K562 (cell line): ENCODE results near the gene MYO7A. TPM values are rescaled to one million over a fixed set of nuclear protein-coding genes. Genes with fewer than 3 reads are reported as not detected.

ENCODE experiments used
- ATAC-seq: fragments of 200-7000 bp; cut with Tn5 transposase; 3 replicates; pipeline ENCODE4 v1.9.1; 2020; ENCODE audit warnings: moderate library complexity
- BruUV-seq: library from RNA; stranded (reverse); fragments of 400-500 nt; replicated peaks from 2 replicates; lab custom pipeline; 2021; lab: Mats Ljungman, UMichigan
- CTCF ChIA-PET: fragments of 300-600 bp; formaldehyde crosslinking; extraction: SDS; loops from one replicate; lab custom pipeline; 2021; ENCODE audit warnings: low intra/inter-chr PET ratio; lab: Yijun Ruan, JAX
- POLR2A ChIA-PET: fragments of 300-600, 350-650 bp; sonication (Branson Sonifier 250); formaldehyde crosslinking; extraction: SDS; loops from one replicate; lab custom pipeline; 2021; ENCODE audit warnings: antibody characterized with exemption, inconsistent platforms; lab: Yijun Ruan, JAX
- DNase-seq, 4 experiments: peaks; one replicate each; pipeline versions ENCODE4 v3.0.0 to v3.0.0-alpha.2; 2011 to 2018; ENCODE audit warnings: low spot score in 3 of 4, mixed read lengths in 3 of 4; ENCODE audit errors: extremely low read depth in 1 of 4
- FAIRE-seq: peaks from 2 replicates; lab custom pipeline; 2011; peaks lifted over from hg19 to GRCh38; lab: Jason Lieb, UNC
- H2AFZ ChIP-seq: 2 replicates; pipeline ENCODE4 v1.6.0; 2011; ENCODE audit warnings: low read depth, low read length, control low read depth, inconsistent platforms
- H3K27ac ChIP-seq: fragments of 200-600 bp; 3 replicates; pipeline ENCODE4 v1.8.0; 2011; ENCODE audit warnings: low read depth, mild to moderate bottlenecking, control low read depth, inconsistent platforms, low read length, moderate library complexity, mixed read lengths; ENCODE audit errors: extremely low read depth
- H3K27me3 ChIP-seq, 2 experiments: fragments of 300-600 bp in 1 of 2; 2 replicates in 1 of 2; 3 replicates in 1 of 2; pipeline versions ENCODE4 v1.6.0 to v1.8.0; 2011; ENCODE audit warnings: inconsistent platforms in 2 of 2, low read length in 2 of 2, mild to moderate bottlenecking in 1 of 2, mixed read lengths in 1 of 2, moderate library complexity in 1 of 2; ENCODE audit not compliant: control insufficient read depth in 2 of 2, insufficient read depth in 2 of 2
- H3K36me3 ChIP-seq: fragments of 300-600 bp; 3 replicates; pipeline ENCODE4 v1.8.0; 2011; ENCODE audit warnings: mild to moderate bottlenecking, low read length, inconsistent platforms; ENCODE audit not compliant: control insufficient read depth, insufficient read depth
- H3K4me1 ChIP-seq, 2 experiments: fragments of 200-600 bp in 1 of 2; replicated peaks in 1 of 2; 2 replicates in 1 of 2; 3 replicates in 1 of 2; pipeline versions ENCODE4 v1.5.1 to v1.8.0; 2011; ENCODE audit warnings: inconsistent platforms in 2 of 2, low read length in 2 of 2, mild to moderate bottlenecking in 1 of 2, mixed read lengths in 1 of 2, moderate library complexity in 1 of 2; ENCODE audit not compliant: control insufficient read depth in 2 of 2, insufficient read depth in 2 of 2
- H3K4me2 ChIP-seq: 2 replicates; pipeline ENCODE4 v1.6.1; 2011; ENCODE audit warnings: low read length, control low read depth, inconsistent platforms, mixed read lengths; ENCODE audit not compliant: insufficient read depth
- H3K4me3 ChIP-seq: fragments of 200-600 bp; sonication (generic), shearing (Covaris generic); 2 replicates; pipeline ENCODE4 v1.5.1; 2016; ENCODE audit warnings: control low read depth, inconsistent platforms
- H3K79me2 ChIP-seq: fragments of 200-600 bp; 3 replicates; pipeline ENCODE4 v1.8.0; 2011; ENCODE audit warnings: low read length, inconsistent platforms; ENCODE audit not compliant: control insufficient read depth, insufficient read depth
- H3K9ac ChIP-seq, 2 experiments: 2 replicates each; pipeline versions ENCODE4 v1.6.0 to v1.6.1; 2011; ENCODE audit warnings: low read depth in 2 of 2, low read length in 2 of 2, control low read depth in 1 of 2, inconsistent platforms in 1 of 2, mild to moderate bottlenecking in 1 of 2, mixed read lengths in 1 of 2; ENCODE audit not compliant: insufficient read depth in 1 of 2
- H3K9me1 ChIP-seq: one replicate; pipeline ENCODE4 v1.6.0; 2011; ENCODE audit warnings: inconsistent platforms, mild to moderate bottlenecking, low read length, moderate library complexity; ENCODE audit not compliant: control insufficient read depth, insufficient read depth
- H3K9me3 ChIP-seq: replicated peaks from 2 replicates; pipeline ENCODE4 v1.5.1; 2011; ENCODE audit warnings: low read depth, low read length, inconsistent platforms; ENCODE audit not compliant: control insufficient read depth, insufficient read depth
- H4K20me1 ChIP-seq: replicated peaks from 2 replicates; pipeline ENCODE4 v1.6.1; 2011; ENCODE audit warnings: low read length, inconsistent platforms, mixed read lengths; ENCODE audit not compliant: control insufficient read depth, insufficient read depth
- C11orf30 ChIP-seq: fragments of 450-650 bp; IDR thresholded peaks from 2 replicates; pipeline ENCODE4 v1.6.1; 2016; ENCODE audit warnings: low read depth, mild to moderate bottlenecking
- CCNT2 ChIP-seq: IDR thresholded peaks from 2 replicates; pipeline ENCODE4 v1.6.1; 2011; ENCODE audit warnings: borderline replicate concordance, low read depth, mild to moderate bottlenecking, moderate library complexity, mixed read lengths, low read length; ENCODE audit not compliant: insufficient read length; ENCODE audit errors: extremely low read depth
- DEAF1 ChIP-seq: fragments of 450-650 bp; formaldehyde crosslinking; IDR thresholded peaks from 2 replicates; pipeline ENCODE4 v1.4.0; 2020; ENCODE audit warnings: mild to moderate bottlenecking, moderate library complexity
- DMBX1 ChIP-seq: fragments of 250-450 bp; sonication (Bioruptor Pico); IDR thresholded peaks from 2 replicates; pipeline ENCODE4 v1.8.0; 2022; ENCODE audit warnings: inconsistent platforms, mild to moderate bottlenecking, moderate library complexity, borderline replicate concordance
- ETS2 ChIP-seq: IDR thresholded peaks from 2 replicates; pipeline ENCODE4 v1.6.1; 2016; ENCODE audit warnings: borderline replicate concordance, missing genetic modification characterization, mild to moderate bottlenecking, moderate library complexity, missing compliant biosample characterization; ENCODE audit not compliant: poor library complexity, severe bottlenecking
- GMEB1 ChIP-seq: fragments of 250-450 bp; sonication (Bioruptor Pico); IDR thresholded peaks from 2 replicates; pipeline ENCODE4 v1.4.0; 2020; ENCODE audit warnings: mild to moderate bottlenecking
- RBFOX2 ChIP-seq: fragments of 200-400 bp; formaldehyde crosslinking; IDR thresholded peaks from 2 replicates; pipeline ENCODE4 v1.6.1; 2017; ENCODE audit warnings: low read depth, mild to moderate bottlenecking, low read length, moderate library complexity
- SIN3A ChIP-seq, 2 experiments: fragments of 150-350 bp in 1 of 2; IDR thresholded peaks; 2 replicates each; pipeline ENCODE4 v1.6.1; 2011 to 2016; ENCODE audit warnings: borderline replicate concordance in 2 of 2, low read depth in 2 of 2, low read length in 2 of 2, mild to moderate bottlenecking in 2 of 2, moderate library complexity in 2 of 2; ENCODE audit not compliant: control insufficient read depth in 1 of 2
- SP2 ChIP-seq: IDR thresholded peaks from 2 replicates; pipeline ENCODE4 v1.6.1; 2011; ENCODE audit warnings: mild to moderate bottlenecking, low read depth, low read length, moderate library complexity; ENCODE audit not compliant: poor library complexity, severe bottlenecking; ENCODE audit errors: extremely low read depth
- THRAP3 ChIP-seq: fragments of 450-650 bp; IDR thresholded peaks from 2 replicates; pipeline ENCODE4 v1.6.1; 2016; ENCODE audit warnings: mild to moderate bottlenecking, inconsistent platforms, borderline replicate concordance
- TSC22D4 ChIP-seq: fragments of 450-650 bp; IDR thresholded peaks from 2 replicates; pipeline ENCODE4 v1.6.1; 2016; ENCODE audit warnings: missing genetic modification characterization, missing biosample characterization, control low read depth
- ZBTB9 ChIP-seq: fragments of 450-650 bp; formaldehyde crosslinking; IDR thresholded peaks from 2 replicates; pipeline ENCODE4 v1.4.0; 2020; ENCODE audit warnings: mild to moderate bottlenecking, moderate library complexity
- ZNF436 ChIP-seq: fragments of 250-450, 450-650 bp; sonication (Bioruptor Pico); formaldehyde crosslinking; IDR thresholded peaks from 2 replicates; pipeline ENCODE4 v1.7.0; 2020; ENCODE audit warnings: mild to moderate bottlenecking
- ZNF589 ChIP-seq: fragments of 200-800 bp; sonication (Bioruptor generic); IDR thresholded peaks from 2 replicates; pipeline ENCODE4 v1.6.1; 2016; ENCODE audit warnings: low read depth, missing genetic modification characterization, missing compliant biosample characterization
- ZNF707 ChIP-seq: fragments of 250-450 bp; sonication (Bioruptor Pico); conservative IDR thresholded peaks from 2 replicates; pipeline ENCODE4 v1.8.0; 2022; ENCODE audit warnings: inconsistent platforms, mild to moderate bottlenecking, moderate library complexity
- WGBS: fragments of 100-300 bp; shearing (Covaris generic); methylation state at CpG from one replicate; pipeline ENCODE4 v1.1.6; 2016; ENCODE audit warnings: low coverage, mixed read lengths; ENCODE audit not compliant: insufficient coverage; ENCODE audit errors: missing lambda C conversion rate; 5-methylcytosine and 5-hydroxymethylcytosine counted together
- in situ Hi-C: fragments of 300-500 bp; cut with MboI; formaldehyde crosslinking; loops from 4 replicates; pipeline ENCODE4 v1.15.0; 2018; ENCODE audit warnings: inconsistent platforms, mixed read lengths
- intact Hi-C: fragments of 100-400 bp; cut with micrococcal nuclease; formaldehyde crosslinking; loops from 2 replicates; pipeline ENCODE4 v1.14.2; 2022
- polyA plus RNA-seq, 8 experiments: library from polyadenylated mRNA; depleted of rRNA in 4 of 8; stranded (reverse) in 5 of 8; unstranded in 3 of 8; fragments of >200 nt; fragmentation: Nextera tagmentation in 2 of 8; fragmentation: Illumina TruSeq in 1 of 8; extraction: Ambion mirVana in 2 of 8; extraction: Trizol in 1 of 8; gene quantifications; 2 replicates each; pipeline versions ENCODE4 v1.2.1 to v1.2.3, GENCODE V29; 2011 to 2014; ENCODE audit warnings: inconsistent platforms in 1 of 8, missing spikeins in 1 of 8
- total RNA-seq, 7 experiments: library from RNA; depleted of rRNA in 6 of 7; stranded (reverse); fragments of >200 nt in 6 of 7; fragmentation: Illumina TruSeq in 2 of 7; extraction: Trizol in 2 of 7; gene quantifications; 2 replicates each; pipeline versions ENCODE4 v1.2.1 to v1.2.3, GENCODE V29; 2011 to 2021; ENCODE audit warnings: low replicate concordance in 1 of 7
- TF ChIP-seq, protein P1 (sequence below): sonication (generic); formaldehyde crosslinking; IDR thresholded peaks from 2 replicates; pipeline ENCODE4 v1.8.0; 2022; ENCODE audit warnings: mild to moderate bottlenecking, low read depth, missing genetic modification reagents

MYO7A gene
- total and polyA plus RNA-seq, 9 of the 15 experiments (the other 6 are each of a cell fraction or from before 2014, with no cell fraction given) = 0.01 to 0.11 (median 0.07) TPM; not detected in 1

GRCh38 chr11:77141034-77141433 is 13.0 kb downstream of the MYO7A start:
- Histone ChIP-seq H3K9me1 (no peaks in the 10 kb centered on the region), H2AFZ (no peak overlapping the region), H3K27ac (no peak overlapping the region), H3K9ac (no peak overlapping the region), H3K4me3 (no peak overlapping the region), H3K4me1 (peaks cover 0 to 7% of the 10 kb centered on the region in 2 experiments; a peak in 2 of 5 replicates), H3K4me2 (no peak overlapping the region), H3K79me2 (no peaks in the 10 kb centered on the region), H3K36me3 (no peaks in the 10 kb centered on the region), H3K27me3 (peaks cover 16 to 56% of the 10 kb centered on the region in 2 experiments; a peak in 3 of 5 replicates), H4K20me1 (0 out of 2 replicates have a peak, but pooled peaks cover 4% of the 10 kb centered on the region), H3K9me3 (no peaks in the 10 kb centered on the region)
- WGBS = 5% methylated on average over 4 of the region's 4 CpGs
- ChIA-PET POLR2A (interaction anchor here (0.6 to 1.5 kb wide), 4 partner anchors 9 to 34 kb away, joined by 3 to 5 read pairs (median 3); no protein-coding TSS in a partner anchor), CTCF (no interaction called here)
- intact Hi-C loops = no loop called here
- in situ Hi-C loops = no loop called here
- no peak for ATAC-seq
- DNase-seq = no peak
- FAIRE-seq = no peak
- BruUV-seq = no TSS peak
- no peak for TF ChIP-seq ETS2 (tag)
- no peak for TF ChIP-seq DEAF1
- TF ChIP-seq C11orf30 = no peak
- TF ChIP-seq, protein P1, sequence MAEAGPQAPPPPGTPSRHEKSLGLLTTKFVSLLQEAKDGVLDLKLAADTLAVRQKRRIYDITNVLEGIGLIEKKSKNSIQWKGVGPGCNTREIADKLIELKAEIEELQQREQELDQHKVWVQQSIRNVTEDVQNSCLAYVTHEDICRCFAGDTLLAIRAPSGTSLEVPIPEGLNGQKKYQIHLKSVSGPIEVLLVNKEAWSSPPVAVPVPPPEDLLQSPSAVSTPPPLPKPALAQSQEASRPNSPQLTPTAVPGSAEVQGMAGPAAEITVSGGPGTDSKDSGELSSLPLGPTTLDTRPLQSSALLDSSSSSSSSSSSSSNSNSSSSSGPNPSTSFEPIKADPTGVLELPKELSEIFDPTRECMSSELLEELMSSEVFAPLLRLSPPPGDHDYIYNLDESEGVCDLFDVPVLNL = no peak
- TF ChIP-seq ZNF707 = no peak
- TF ChIP-seq SP2 = no peak
- no peak for TF ChIP-seq ZNF589 (CRISPR knock-in tag)
- TF ChIP-seq DMBX1 (CRISPR knock-in tag) = no peak
- no peak for TF ChIP-seq CCNT2
- TF ChIP-seq ZBTB9 (CRISPR knock-in tag) = no peak
- no peak for TF ChIP-seq RBFOX2
- TF ChIP-seq THRAP3 = no peak
- no peak for TF ChIP-seq ZNF436
- no peak for TF ChIP-seq GMEB1 (CRISPR knock-in tag)
- TF ChIP-seq SIN3A (IDR thresholded peaks at IDR 0.05; ENCODE audit: borderline replicate concordance in 2 of 2, control insufficient read depth in 1 of 2, low read depth in 2 of 2, low read length in 2 of 2) = no peak
- TF ChIP-seq TSC22D4 (tag) = no peak
